Mesodermal cell (in vitro differentiated cells): Measurements from ENCODE around the gene LYZL1.

ENCODE experiments used
- H3K27ac ChIP-seq: 2 replicates; pipeline ENCODE4 v1.7.0; 2013; ENCODE audit warnings: mild to moderate bottlenecking, low read depth, low read length, moderate library complexity; ENCODE audit not compliant: severe bottlenecking
- H3K36me3 ChIP-seq: 2 replicates; pipeline ENCODE4 v1.7.1; 2013; ENCODE audit warnings: mild to moderate bottlenecking, low read length, moderate library complexity; ENCODE audit not compliant: control insufficient read depth, insufficient read depth
- H3K4me1 ChIP-seq: one replicate; pipeline ENCODE4 v1.7.1; 2013; ENCODE audit warnings: mild to moderate bottlenecking, low read length; ENCODE audit not compliant: insufficient read depth, control insufficient read depth, poor library complexity, severe bottlenecking
- H3K4me3 ChIP-seq: 2 replicates; pipeline ENCODE4 v1.7.0; 2013; ENCODE audit warnings: low read length, control low read depth, mild to moderate bottlenecking; ENCODE audit not compliant: insufficient read depth, poor library complexity, severe bottlenecking; ENCODE audit errors: extremely low read depth
- H3K9me3 ChIP-seq: 2 replicates; pipeline ENCODE4 v1.7.1; 2013; ENCODE audit warnings: mild to moderate bottlenecking, low read length, moderate library complexity; ENCODE audit not compliant: control insufficient read depth
- WGBS, 2 experiments: methylation state at CpG; one replicate each; pipeline ENCODE4 v1.1.5; 2013; ENCODE audit warnings: missing lambda C conversion rate in 2 of 2; ENCODE audit not compliant: insufficient coverage in 2 of 2; 5-methylcytosine and 5-hydroxymethylcytosine counted together

Gene LYZL1

DNA sequence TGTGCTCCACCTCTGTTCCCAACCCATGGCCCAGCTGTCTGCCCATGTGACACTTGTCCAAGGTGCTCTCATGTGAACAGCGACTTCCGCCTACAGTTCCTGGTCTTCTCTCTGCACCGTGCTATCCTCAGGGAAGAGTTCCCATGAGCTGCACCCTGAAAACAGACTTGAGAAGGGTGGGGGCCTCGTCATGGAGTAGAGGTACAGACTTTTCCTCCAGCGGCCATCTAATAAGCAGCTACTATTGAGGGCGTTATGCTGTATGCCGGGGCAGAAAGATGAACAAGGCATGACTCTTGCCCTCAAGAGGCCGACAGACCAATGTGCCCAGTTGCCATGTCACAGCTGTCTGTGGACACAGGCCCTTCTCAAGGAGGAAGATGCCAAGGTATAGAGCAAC lies 25.4 kb upstream of the LYZL1 start:
- Histone ChIP-seq H3K9me3 (no peaks in the 10 kb centered on the region), H3K4me3 (no peak overlapping the region), H3K4me1 (peaks cover 5% of the 10 kb centered on the region), H3K36me3 (no peaks in the 10 kb centered on the region), H3K27ac (no peak overlapping the region)
- WGBS, 2 experiments, result 96 to 97% methylated on average over 8 of the region's 8 CpGs

- no peak overlapping the region for H3K4me3 ChIP-seq
- H3K27ac ChIP-seq, result no peak overlapping the region
- WGBS, 2 experiments, result 95 to 97% methylated on average over 4 of the region's 7 CpGs
- H3K36me3 ChIP-seq, result no peaks in the 10 kb centered on the region
- H3K4me1 ChIP-seq, result peaks cover 3% of the 10 kb centered on the region
- no peaks in the 10 kb centered on the region for H3K9me3 ChIP-seq
These were observed 23.6 kb upstream of the LYZL1 start for GRCh38 chr10:29265210-29265768.

DNA sequence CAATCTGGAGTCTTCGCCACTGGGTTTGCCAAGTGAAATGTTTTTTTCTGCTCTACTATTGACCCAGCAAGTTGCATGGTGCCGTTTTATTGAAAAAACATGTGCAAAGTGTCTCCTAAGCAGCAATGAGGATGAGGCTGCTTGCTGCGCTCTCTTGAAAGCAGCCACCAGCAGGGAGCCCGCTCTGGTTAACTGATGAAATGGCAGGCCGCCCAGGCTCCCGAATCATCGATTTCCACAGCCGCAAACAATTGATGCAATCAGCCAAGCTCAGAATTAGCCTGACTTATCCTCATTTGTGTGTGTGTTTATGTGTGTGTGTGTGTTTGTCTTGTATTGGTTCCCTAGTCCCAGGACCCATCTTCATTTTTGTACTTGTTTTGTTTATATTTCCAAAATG lies 22.2 kb upstream of the LYZL1 start:
- Histone ChIP-seq H3K9me3 (peaks cover 10% of the 10 kb centered on the region), H3K4me3 (no peak overlapping the region), H3K27ac (peak overlapping the region; percentile 6), H3K4me1 (peaks cover 3% of the 10 kb centered on the region), H3K36me3 (no peaks in the 10 kb centered on the region)
- 54 to 56% methylated on average over 3 to 5 of the region's 8 CpGs for WGBS, 2 experiments

- WGBS, 2 experiments, result 97 to 98% methylated on average over 5 to 6 of the region's 6 CpGs
- H3K27ac ChIP-seq, result no peak overlapping the region
- no peaks in the 10 kb centered on the region for H3K36me3 ChIP-seq
- peaks cover 11% of the 10 kb centered on the region for H3K9me3 ChIP-seq
- H3K4me1 ChIP-seq, result peaks cover 3% of the 10 kb centered on the region
- H3K4me3 ChIP-seq, result no peak overlapping the region
These were observed 20.9 kb upstream of the LYZL1 start for GRCh38 chr10:29268011-29268410.

GRCh38 chr10:29269486-29269885 lies 19.4 kb upstream of the LYZL1 start:
- Histone ChIP-seq H3K27ac (no peak overlapping the region), H3K4me1 (peaks cover 6% of the 10 kb centered on the region), H3K9me3 (peaks cover 11% of the 10 kb centered on the region), H3K36me3 (no peaks in the 10 kb centered on the region), H3K4me3 (no peak overlapping the region)
- WGBS, 2 experiments, result 91% methylated on average over 7 to 8 of the region's 8 CpGs

DNA sequence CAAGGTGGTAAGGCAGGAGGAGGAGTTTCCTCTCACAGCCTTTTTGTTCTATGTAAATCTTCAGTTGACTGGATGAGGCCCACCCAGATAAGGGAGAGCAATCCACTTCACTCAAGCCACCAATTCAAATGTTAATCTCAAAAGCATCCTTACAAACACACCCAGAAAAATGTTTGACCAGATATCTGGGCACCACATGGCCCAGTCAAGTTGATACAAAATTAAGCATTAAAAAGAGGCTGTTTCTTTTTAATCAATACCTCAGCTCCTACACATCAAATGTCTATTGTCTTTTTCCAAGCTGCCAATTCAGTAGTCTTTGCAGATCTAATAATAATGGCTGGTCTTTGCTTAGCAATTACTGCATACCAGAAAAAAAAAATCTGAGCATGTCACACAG lies 18.0 kb upstream of the LYZL1 start:
- peaks cover 6% of the 10 kb centered on the region for H3K4me1 ChIP-seq
- H3K36me3 ChIP-seq, result no peaks in the 10 kb centered on the region
- H3K27ac ChIP-seq, result no peak overlapping the region
- no peak overlapping the region for H3K4me3 ChIP-seq
- peaks cover 11% of the 10 kb centered on the region for H3K9me3 ChIP-seq

DNA sequence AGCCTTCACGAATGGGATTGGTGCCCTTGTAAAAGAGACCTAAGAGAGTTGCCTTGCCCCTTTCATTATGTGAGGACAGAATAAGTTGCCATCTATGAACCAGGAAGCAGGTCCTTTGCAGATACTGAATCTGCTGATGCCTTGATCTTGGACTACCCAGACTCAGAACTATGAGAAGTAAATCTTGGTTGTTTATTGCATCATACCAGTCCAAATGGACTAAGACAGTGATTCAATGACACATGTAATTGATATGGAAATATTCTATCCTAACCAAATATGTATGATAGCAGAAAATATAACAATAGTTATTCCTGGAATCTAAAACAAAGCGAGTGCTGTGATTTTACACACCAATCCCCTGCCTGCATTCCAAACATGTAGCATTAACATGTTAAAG lies 17.0 kb upstream of the LYZL1 start:
- Histone ChIP-seq H3K4me3 (no peak overlapping the region), H3K9me3 (peaks cover 11% of the 10 kb centered on the region), H3K36me3 (no peaks in the 10 kb centered on the region), H3K4me1 (peaks cover 7% of the 10 kb centered on the region), H3K27ac (no peak overlapping the region)
- 25 to 38% methylated on average over 1 of the region's 2 CpGs for WGBS, 2 experiments

DNA sequence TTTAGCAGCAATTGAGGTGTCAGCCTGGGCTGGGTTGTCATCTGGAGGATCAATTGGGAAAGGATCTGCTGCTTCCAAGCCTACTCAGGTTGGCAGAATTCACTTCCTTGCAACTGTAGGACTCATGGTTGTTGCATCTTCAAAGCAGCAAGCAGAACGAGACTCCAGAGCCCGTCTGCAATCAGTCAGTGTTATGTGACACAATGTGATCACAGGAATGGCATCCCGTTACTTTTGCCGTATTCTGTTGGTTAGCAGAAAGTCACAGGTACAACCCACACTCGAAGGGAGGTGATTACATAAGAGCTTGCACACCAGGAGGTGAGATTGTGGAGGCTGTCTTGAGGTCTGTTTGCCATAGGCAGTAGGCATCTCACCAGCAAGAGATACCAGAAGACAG lies 15.4 kb upstream of the LYZL1 start:
- Histone ChIP-seq H3K4me3 (no peak overlapping the region), H3K9me3 (peaks cover 11% of the 10 kb centered on the region), H3K4me1 (peaks cover 7% of the 10 kb centered on the region), H3K27ac (no peak overlapping the region), H3K36me3 (no peaks in the 10 kb centered on the region)
- WGBS, 2 experiments, result 23 to 52% methylated on average over 5 of the region's 5 CpGs

DNA sequence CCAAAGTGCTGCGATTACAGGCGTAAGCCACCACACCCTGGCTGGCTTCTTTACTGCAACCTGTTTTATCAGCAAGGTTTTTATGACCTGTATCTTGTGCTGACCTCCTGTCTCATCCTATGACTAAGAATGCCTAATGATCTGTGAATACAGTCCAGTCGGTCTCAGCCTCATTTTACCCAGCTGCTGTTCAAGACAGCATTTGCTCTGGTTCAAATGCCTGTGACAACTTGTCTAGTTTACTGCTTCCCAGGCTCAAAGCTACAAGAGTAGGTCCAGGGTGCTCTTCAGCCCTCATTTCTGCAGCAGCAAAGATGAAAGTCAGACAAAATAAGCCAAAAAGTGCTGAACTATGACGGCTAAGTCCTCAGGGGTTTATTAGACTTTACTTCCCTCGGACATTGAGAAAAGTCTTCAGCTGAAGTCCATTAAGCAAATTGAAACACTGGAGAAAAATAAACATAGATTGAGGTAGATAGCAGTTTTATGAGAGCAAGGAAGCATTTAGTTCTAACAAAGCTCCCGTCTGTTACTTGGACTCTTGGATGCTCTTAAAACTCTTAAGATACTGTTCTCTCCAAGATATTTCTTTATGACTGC lies 12.5 kb upstream of the LYZL1 start:
- peaks cover 4% of the 10 kb centered on the region for H3K9me3 ChIP-seq
- peaks cover 7% of the 10 kb centered on the region for H3K4me1 ChIP-seq
- H3K4me3 ChIP-seq, result no peak overlapping the region
- no peaks in the 10 kb centered on the region for H3K36me3 ChIP-seq
- 85 to 90% methylated on average over 5 of the region's 6 CpGs for WGBS, 2 experiments
- H3K27ac ChIP-seq, result peak overlapping the region; percentile 42

- Histone ChIP-seq H3K4me3 (no peak overlapping the region), H3K27ac (no peak overlapping the region), H3K9me3 (no peaks in the 10 kb centered on the region), H3K4me1 (peaks cover 7% of the 10 kb centered on the region), H3K36me3 (no peaks in the 10 kb centered on the region)
- WGBS, 2 experiments, result 87 to 92% methylated on average over 3 of the region's 4 CpGs
These were observed 11.6 kb upstream of the LYZL1 start for GRCh38 chr10:29277296-29277695.

DNA sequence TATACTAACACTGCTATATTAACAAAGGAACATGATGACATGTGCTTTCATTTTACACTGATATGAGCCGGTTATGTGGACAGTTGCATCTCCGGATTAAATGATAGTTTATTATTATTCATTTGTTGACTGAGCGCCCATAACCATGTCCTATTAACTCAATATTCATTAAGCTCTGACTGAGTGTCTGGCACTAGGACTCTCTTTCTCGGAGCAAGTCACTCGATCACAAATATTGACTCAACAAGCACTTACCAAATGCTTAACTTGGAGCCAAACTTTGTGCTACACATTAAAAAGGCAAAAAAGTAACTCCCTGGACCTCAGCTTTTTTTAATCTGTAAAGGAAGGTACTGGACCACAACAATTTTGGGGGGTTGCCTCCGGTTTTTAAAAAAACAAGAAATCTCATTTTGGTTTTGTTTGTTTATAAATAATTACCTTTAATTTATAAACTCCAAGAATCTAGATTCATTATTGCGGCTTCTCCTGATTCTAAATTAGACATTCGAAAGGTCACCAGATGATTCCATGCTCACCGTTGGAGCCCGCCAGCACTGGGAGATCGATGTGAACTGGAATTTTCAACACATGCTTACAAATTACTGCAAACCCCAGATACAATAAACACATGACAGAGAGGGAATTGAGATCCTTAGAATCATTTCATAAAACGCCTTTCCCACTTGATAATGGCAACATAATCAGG lies 8.9 kb upstream of the LYZL1 start:
- Histone ChIP-seq H3K9me3 (no peaks in the 10 kb centered on the region), H3K36me3 (no peaks in the 10 kb centered on the region), H3K4me1 (peaks cover 3% of the 10 kb centered on the region), H3K4me3 (no peak overlapping the region), H3K27ac (no peak overlapping the region)
- WGBS, 2 experiments, result 93 to 95% methylated on average over 6 to 7 of the region's 12 CpGs
